Endometrial microvascular endothelial cells (primary cell): ENCODE results near the gene CWF19L1. TPM values are rescaled to one million over a fixed set of nuclear protein-coding genes. Genes with fewer than 3 reads are reported as not detected.

ENCODE experiments used
- in situ Hi-C: cut with HindIII; loops from 2 replicates; pipeline ENCODE4 v1.10.0; 2017; ENCODE audit warnings: low sequenced_read_pairs, low pct_unique_long_range_greater_than_20kb; ENCODE audit errors: inconsistent ontology term
- total RNA-seq: library from RNA; depleted of rRNA; stranded (reverse); fragments of >200 nt; gene quantifications from one replicate; pipeline ENCODE4 v1.2.3, GENCODE V29; 2015; ENCODE audit errors: inconsistent ontology term

CWF19L1 gene
- total RNA-seq, 1 donor from 2014 or later: 38.8 TPM

- in situ Hi-C loops: no loop called here
These were observed 81.8 kb downstream of the CWF19L1 start, which contains the start of gene ERLIN1 for GRCh38 chr10:100185364-100186252. ERLIN1 (minus strand) TSS chr10:100186029; CDS start chr10:100185626, 403 bp downstream.

GRCh38 chr10:100184840-100185239 lies 82.6 kb downstream of the CWF19L1 start:
- in situ Hi-C loops: no loop called here

GRCh38 chr10:100184426-100184825 lies 83.0 kb downstream of the CWF19L1 start:
- in situ Hi-C loops: no loop called here

- in situ Hi-C loops: no loop called here
These were observed 84.0 kb downstream of the CWF19L1 start for GRCh38 chr10:100183481-100183880.

GRCh38 chr10:100182908-100183307 lies 84.5 kb downstream of the CWF19L1 start:
- in situ Hi-C loops: no loop called here

Other genes with a start within 250 kb of the CWF19L1 start
- gene CPN1, start 185.8 kb downstream of the CWF19L1 start, total RNA-seq: not detected
- gene ERLIN1, start 81.6 kb downstream of the CWF19L1 start, total RNA-seq: 65.0 TPM
- gene CHUK, start 38.0 kb downstream of the CWF19L1 start, total RNA-seq: 26.4 TPM
- 74.7 TPM for gene BLOC1S2, start 19.0 kb upstream of the CWF19L1 start, total RNA-seq
- not detected for gene PKD2L1, start 62.6 kb upstream of the CWF19L1 start, total RNA-seq
- 45.1 TPM for gene SCD, start 79.6 kb upstream of the CWF19L1 start, total RNA-seq
- not detected for gene WNT8B, start 195.4 kb upstream of the CWF19L1 start, total RNA-seq